IPS-15b (cell line): ENCODE measurements around the gene DIP2C.
"Not testable (repeated sequence)": the region's sequence is repeated elsewhere in the genome, so short reads cannot be mapped to it uniquely, and the experiment has no call there.

Source experiments
- H3K27me3 ChIP-seq: one replicate; pipeline ENCODE4 v1.6.1; 2013; ENCODE audit warnings: low read length; ENCODE audit not compliant: control insufficient read depth, insufficient read depth
- H3K36me3 ChIP-seq: one replicate; pipeline ENCODE4 v1.6.1; 2013; ENCODE audit warnings: low read length; ENCODE audit not compliant: control insufficient read depth, insufficient read depth
- H3K4me1 ChIP-seq: one replicate; pipeline ENCODE4 v1.6.1; 2013; ENCODE audit warnings: mild to moderate bottlenecking, low read length; ENCODE audit not compliant: control insufficient read depth, insufficient read depth
- H3K4me3 ChIP-seq: one replicate; pipeline ENCODE4 v1.5.1; 2013; ENCODE audit warnings: low read depth, low read length
- H3K9ac ChIP-seq: one replicate; pipeline ENCODE4 v1.6.1; 2013; ENCODE audit warnings: low read depth, mild to moderate bottlenecking, low read length
- H3K9me3 ChIP-seq: one replicate; pipeline ENCODE4 v1.6.1; 2013; ENCODE audit warnings: mild to moderate bottlenecking, low read length; ENCODE audit not compliant: control insufficient read depth, insufficient read depth

Gene DIP2C

GRCh38 chr10:424724-425123, 264.7 kb downstream of the DIP2C start:
- not testable (repeated sequence) for H3K9ac ChIP-seq, H3K27me3 ChIP-seq, H3K9me3 ChIP-seq, H3K4me1 ChIP-seq, H3K36me3 ChIP-seq, H3K4me3 ChIP-seq

GRCh38 chr10:423178-423577, 266.3 kb downstream of the DIP2C start:
- H3K4me1 ChIP-seq: no peaks in the 10 kb centered on the region
- H3K27me3 ChIP-seq: no peaks in the 10 kb centered on the region
- H3K9ac ChIP-seq: no peak overlapping the region
- no peaks in the 10 kb centered on the region for H3K36me3 ChIP-seq
- no peaks in the 10 kb centered on the region for H3K9me3 ChIP-seq
- no peak overlapping the region for H3K4me3 ChIP-seq

- Histone ChIP-seq H3K4me3 (no peak overlapping the region), H3K9me3 (no peaks in the 10 kb centered on the region), H3K9ac (no peak overlapping the region), H3K27me3 (no peaks in the 10 kb centered on the region), H3K4me1 (no peaks in the 10 kb centered on the region), H3K36me3 (no peaks in the 10 kb centered on the region)
These were observed 266.8 kb downstream of the DIP2C start for GRCh38 chr10:422675-423074.

GRCh38 chr10:422241-422640, 267.2 kb downstream of the DIP2C start:
- no peaks in the 10 kb centered on the region for H3K4me1 ChIP-seq
- H3K27me3 ChIP-seq: no peaks in the 10 kb centered on the region
- no peaks in the 10 kb centered on the region for H3K9me3 ChIP-seq
- no peak overlapping the region for H3K9ac ChIP-seq
- H3K36me3 ChIP-seq: no peaks in the 10 kb centered on the region
- H3K4me3 ChIP-seq: no peak overlapping the region

- H3K9ac ChIP-seq: no peak overlapping the region
- H3K9me3 ChIP-seq: no peaks in the 10 kb centered on the region
- no peaks in the 10 kb centered on the region for H3K4me1 ChIP-seq
- no peaks in the 10 kb centered on the region for H3K36me3 ChIP-seq
- no peak overlapping the region for H3K4me3 ChIP-seq
- H3K27me3 ChIP-seq: no peaks in the 10 kb centered on the region
These were observed 268.3 kb downstream of the DIP2C start for GRCh38 chr10:421170-421569.

GRCh38 chr10:420154-421121, 269.0 kb downstream of the DIP2C start:
- Histone ChIP-seq H3K4me1 (no peaks in the 10 kb centered on the region), H3K4me3 (no peak overlapping the region), H3K9ac (no peak overlapping the region), H3K9me3 (no peaks in the 10 kb centered on the region), H3K27me3 (no peaks in the 10 kb centered on the region), H3K36me3 (no peaks in the 10 kb centered on the region)

GRCh38 chr10:418894-419293, 270.6 kb downstream of the DIP2C start:
- H3K27me3 ChIP-seq: no peaks in the 10 kb centered on the region
- no peaks in the 10 kb centered on the region for H3K9me3 ChIP-seq
- H3K4me1 ChIP-seq: no peaks in the 10 kb centered on the region
- no peak overlapping the region for H3K9ac ChIP-seq
- no peaks in the 10 kb centered on the region for H3K36me3 ChIP-seq
- no peak overlapping the region for H3K4me3 ChIP-seq

GRCh38 chr10:418226-418625, 271.2 kb downstream of the DIP2C start:
- Histone ChIP-seq H3K4me3 (no peak overlapping the region), H3K9me3 (no peaks in the 10 kb centered on the region), H3K36me3 (no peaks in the 10 kb centered on the region), H3K9ac (no peak overlapping the region), H3K27me3 (no peaks in the 10 kb centered on the region), H3K4me1 (no peaks in the 10 kb centered on the region)

GRCh38 chr10:416091-416515, 273.4 kb downstream of the DIP2C start:
- Histone ChIP-seq H3K9ac (no peak overlapping the region), H3K4me1 (no peaks in the 10 kb centered on the region), H3K4me3 (no peak overlapping the region), H3K36me3 (no peaks in the 10 kb centered on the region), H3K27me3 (no peaks in the 10 kb centered on the region), H3K9me3 (no peaks in the 10 kb centered on the region)

GRCh38 chr10:413662-414071, 275.8 kb downstream of the DIP2C start:
- Histone ChIP-seq H3K9ac (no peak overlapping the region), H3K9me3 (no peaks in the 10 kb centered on the region), H3K27me3 (no peaks in the 10 kb centered on the region), H3K36me3 (no peaks in the 10 kb centered on the region), H3K4me1 (no peaks in the 10 kb centered on the region), H3K4me3 (no peak overlapping the region)

GRCh38 chr10:412109-412508, 277.4 kb downstream of the DIP2C start:
- no peaks in the 10 kb centered on the region for H3K36me3 ChIP-seq
- H3K27me3 ChIP-seq: no peaks in the 10 kb centered on the region
- no peaks in the 10 kb centered on the region for H3K4me1 ChIP-seq
- H3K9me3 ChIP-seq: no peaks in the 10 kb centered on the region
- no peak overlapping the region for H3K9ac ChIP-seq
- H3K4me3 ChIP-seq: no peak overlapping the region

GRCh38 chr10:411603-412002, 277.9 kb downstream of the DIP2C start:
- Histone ChIP-seq H3K4me1 (no peaks in the 10 kb centered on the region), H3K27me3 (no peaks in the 10 kb centered on the region), H3K36me3 (no peaks in the 10 kb centered on the region), H3K9me3 (no peaks in the 10 kb centered on the region), H3K4me3 (no peak overlapping the region), H3K9ac (no peak overlapping the region)
